Islet precursor cell (in vitro differentiated cells): ENCODE measurements around the gene OTUD3.
"Not testable (repeated sequence)": the region's sequence is repeated elsewhere in the genome, so short reads cannot be mapped to it uniquely, and the experiment has no call there.

ENCODE experiments used
- DNase-seq: peaks from one replicate; pipeline ENCODE4 v3.0.0-alpha.2; 2018

Gene OTUD3

GRCh38 chr1:19882111-19883071 is at the start of gene OTUD3:
TSS of gene OTUD3 (plus strand) at chr1:19882395. CDS start at chr1:19882514, 119 bp downstream.
- DNase-seq: peak; percentile 99

- no peak for DNase-seq
Measured at GRCh38 chr1:19835578-19835977, 46.6 kb upstream of the OTUD3 start.

DNA sequence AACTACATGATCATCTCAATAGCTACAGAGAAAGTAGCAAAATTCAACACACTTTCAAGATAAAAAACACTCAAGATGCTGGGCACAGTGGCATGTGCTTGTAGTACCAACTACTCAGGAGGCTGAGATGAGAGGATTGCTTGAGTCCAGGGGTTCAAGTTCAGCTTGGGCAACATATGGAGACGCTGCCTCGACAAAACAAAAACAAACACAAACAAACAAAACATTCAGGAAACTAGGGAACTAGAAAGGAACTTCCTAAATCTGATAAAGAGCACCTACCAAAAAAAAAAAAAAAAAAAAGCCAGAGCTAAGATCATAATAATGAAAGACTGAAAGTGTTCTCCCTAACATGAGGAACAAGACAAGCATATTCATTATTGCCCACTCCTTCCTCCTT is 44.3 kb upstream of the OTUD3 start:
- no peak for DNase-seq

DNA sequence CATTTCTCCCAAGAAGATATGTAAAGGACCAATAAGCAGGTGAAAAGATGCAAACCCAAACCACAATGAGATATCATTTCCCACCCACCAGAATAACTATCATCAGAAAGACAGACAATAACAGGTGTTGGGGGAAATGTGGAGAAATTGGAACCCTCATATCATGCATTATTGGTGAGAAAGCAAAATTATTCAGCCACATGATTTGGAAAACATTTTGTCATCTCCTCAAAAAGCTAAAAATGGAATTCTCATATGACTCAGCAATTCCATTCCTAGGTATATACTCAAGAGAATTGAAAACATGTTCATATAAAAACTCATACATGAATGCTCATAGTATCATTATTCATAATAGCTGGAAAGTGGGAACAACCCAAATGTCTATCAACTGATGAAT is 42.0 kb upstream of the OTUD3 start:
- no peak for DNase-seq

GRCh38 chr1:19844731-19845495 is 37.3 kb upstream of the OTUD3 start:
- no peak for DNase-seq

DNA sequence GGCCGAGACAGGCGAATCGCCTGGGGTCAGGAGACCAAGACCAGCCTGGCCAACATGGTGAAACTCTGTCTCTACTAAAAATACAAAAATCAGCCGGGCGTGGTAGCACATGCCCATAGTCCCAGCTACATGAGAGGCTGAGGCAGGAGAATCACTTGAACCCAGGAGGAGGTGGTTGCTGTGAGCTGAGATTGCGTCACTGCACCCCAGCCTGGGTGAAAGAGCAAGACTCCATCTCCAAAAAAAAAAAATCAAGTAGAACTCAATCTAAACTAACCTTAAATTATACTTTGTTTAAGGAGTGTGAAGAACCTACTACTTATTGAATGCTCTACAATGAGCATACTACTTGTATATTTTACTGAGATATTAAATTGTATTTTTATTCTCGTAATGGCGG is 36.6 kb upstream of the OTUD3 start:
- no peak for DNase-seq

GRCh38 chr1:19846338-19846737 is 35.9 kb upstream of the OTUD3 start:
- DNase-seq: no peak

DNA sequence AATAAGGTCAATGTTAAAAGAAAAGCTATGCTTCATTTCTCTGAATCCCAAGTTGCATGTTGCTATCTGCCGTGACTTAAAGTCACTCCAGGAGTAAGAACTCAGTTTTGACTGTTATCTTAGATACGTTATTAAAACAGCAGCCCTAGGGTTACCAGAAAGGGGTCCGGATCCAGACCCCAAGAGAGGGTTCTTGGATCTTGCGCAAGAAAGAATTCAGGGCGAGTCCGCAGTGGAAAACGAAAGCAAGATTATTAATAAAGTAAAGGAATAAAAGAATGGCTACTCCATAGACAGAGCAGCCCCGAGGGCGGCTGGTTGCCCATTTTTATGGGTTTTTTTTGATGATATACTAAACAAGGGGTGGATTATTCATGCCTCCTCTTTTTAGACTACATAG is 34.9 kb upstream of the OTUD3 start:
- not testable (repeated sequence) for DNase-seq

DNA sequence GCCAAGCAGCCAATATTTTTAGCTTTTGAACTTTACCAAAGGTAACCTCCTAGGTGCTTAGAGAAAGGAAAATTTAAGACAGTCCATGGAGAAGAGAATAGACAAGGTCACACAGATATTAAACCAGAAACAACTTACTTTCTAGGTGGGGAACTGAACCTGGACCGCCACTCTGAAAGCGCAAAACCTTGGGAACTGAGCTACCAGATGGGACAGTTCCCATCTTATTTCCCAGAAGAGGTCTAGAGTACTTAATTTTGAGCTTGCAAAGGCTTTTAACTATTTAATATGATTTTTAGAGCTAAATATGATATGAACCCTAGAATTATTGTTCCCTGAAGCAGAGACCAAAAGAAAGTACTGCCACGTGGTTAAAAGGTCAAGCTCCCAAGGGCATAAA is 32.9 kb upstream of the OTUD3 start:
- not testable (repeated sequence) for DNase-seq

- no peak for DNase-seq
Measured at GRCh38 chr1:19850214-19850613, 32.0 kb upstream of the OTUD3 start.

GRCh38 chr1:19852036-19852435 is 30.2 kb upstream of the OTUD3 start:
- no peak for DNase-seq

DNA sequence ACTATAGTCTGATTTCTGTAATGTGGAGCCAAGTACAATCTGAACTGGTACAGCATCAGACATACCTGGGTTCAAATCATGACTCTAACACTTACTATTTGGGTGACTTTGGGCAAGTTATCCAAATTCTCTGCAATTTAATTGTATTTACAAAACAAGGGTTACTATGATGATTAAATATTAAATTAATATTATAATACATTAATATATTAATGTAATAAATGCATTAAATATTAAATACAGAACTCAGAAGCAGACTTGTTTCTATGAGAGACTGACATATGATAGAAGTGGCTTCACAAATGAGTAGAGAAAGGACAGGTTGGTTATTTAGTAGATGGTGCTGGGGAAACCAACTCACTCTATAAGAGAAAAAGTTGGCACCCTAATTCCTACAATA is 27.3 kb upstream of the OTUD3 start:
- DNase-seq: no peak

GRCh38 chr1:19858893-19859292 is 23.3 kb upstream of the OTUD3 start:
- DNase-seq: no peak

DNA sequence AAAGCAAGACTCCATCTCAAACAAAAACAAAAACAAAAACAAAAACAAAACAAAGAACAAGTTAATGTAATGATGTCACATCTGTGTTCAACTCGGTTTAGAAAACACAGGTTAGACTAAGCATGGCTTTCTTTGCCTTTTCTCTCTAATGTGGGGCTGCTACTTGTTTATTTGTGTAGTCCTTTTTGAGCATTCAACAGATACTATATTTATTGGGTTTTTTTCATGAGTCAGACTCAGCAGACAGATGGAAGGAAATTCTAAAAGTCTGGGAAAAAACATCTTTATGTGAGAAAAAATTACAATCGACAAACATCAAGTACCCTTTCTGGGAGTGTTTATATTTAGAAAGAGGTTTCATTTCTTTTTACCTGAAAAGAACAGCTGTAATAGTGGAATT is 22.3 kb upstream of the OTUD3 start:
- no peak for DNase-seq

- DNase-seq: no peak
Measured at GRCh38 chr1:19860418-19860817, 21.8 kb upstream of the OTUD3 start.

DNA sequence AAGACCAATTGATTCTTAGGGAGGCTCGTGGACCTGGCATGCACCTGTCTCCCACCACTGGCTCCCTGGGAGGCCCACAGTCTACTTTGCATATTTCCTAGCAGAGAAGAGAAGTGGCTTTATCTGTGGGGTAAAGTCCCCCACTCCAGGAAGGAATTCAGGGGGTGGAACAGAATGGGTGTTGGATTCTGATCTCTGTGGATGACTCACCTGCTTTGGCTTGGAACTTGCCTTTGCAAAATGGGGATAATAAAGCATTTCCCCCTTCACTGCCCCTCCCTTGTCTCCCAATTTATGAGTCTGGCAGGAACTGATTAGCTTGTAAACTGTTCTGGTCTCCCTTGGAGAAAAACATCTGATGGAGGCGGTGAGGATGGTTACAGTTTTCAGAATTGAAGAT is 21.2 kb upstream of the OTUD3 start:
- DNase-seq: peak; percentile 57

GRCh38 chr1:19861842-19862530 is 20.2 kb upstream of the OTUD3 start:
- no peak for DNase-seq

- no peak for DNase-seq
Measured at GRCh38 chr1:19862944-19863343, 19.3 kb upstream of the OTUD3 start.

DNA sequence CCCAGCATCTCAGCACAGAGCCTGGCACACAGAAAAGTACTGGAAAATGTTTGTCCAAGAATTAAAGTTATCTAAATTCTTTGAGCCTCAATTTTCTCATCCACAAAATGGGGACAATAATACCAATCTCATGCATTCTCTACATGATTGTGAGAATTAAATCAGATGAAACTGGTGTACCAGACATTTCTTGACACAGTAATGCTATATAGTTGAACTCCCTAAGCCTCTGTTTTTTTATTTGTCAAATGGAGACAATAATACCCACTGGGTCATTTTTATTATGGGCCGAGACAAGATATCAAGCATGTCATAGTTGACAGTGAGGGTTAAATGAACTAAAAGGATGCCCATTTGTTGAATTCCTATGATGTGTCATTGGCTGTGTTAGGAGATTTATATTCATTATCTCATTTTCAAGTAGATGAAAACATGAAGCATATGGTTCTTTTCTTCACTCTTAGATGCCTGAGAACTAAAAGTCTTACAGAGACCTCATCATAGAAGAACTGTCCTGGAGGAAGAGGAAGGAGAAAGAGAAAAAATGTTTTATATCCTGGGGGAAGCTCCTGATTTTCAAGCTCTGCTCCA is 17.5 kb upstream of the OTUD3 start:
- DNase-seq: no peak

DNA sequence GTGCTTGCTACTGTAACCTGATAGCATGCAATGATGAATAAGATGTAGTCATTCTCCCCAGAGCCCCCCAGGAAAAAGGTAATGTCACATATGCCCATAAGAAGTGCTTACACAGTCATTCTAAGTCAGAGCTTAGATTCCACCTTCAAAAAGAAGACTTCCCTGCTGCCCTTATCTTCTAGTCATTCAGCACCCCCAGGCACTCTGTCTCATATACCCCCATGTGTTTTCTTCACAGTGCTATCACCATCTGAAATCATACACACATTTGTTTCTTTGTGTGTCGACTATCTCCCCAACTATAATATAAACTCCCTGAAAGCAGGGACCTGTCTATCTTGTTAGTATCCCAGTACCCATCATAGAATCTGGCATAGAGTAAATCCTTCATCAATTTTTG is 16.2 kb upstream of the OTUD3 start:
- no peak for DNase-seq

DNA sequence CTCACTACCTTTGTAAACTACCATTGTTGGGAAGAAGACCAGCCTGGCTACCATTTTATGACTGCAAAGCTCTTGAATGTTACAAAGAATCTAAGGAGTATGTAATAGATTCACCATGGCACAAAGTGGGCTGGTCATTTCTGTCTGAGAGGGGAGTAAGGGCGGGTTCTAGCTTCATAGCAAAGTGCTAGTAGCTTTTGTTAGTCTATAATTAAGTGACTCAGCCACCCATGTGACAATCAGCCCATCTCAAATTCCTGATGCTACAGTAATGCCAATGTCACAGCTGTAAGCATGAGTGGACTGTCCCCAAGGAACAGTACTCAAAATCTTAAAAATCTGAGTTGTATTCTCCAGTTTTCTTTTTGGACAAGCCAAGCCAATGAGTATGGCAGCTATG is 15.4 kb upstream of the OTUD3 start:
- peak; percentile 84 for DNase-seq

DNA sequence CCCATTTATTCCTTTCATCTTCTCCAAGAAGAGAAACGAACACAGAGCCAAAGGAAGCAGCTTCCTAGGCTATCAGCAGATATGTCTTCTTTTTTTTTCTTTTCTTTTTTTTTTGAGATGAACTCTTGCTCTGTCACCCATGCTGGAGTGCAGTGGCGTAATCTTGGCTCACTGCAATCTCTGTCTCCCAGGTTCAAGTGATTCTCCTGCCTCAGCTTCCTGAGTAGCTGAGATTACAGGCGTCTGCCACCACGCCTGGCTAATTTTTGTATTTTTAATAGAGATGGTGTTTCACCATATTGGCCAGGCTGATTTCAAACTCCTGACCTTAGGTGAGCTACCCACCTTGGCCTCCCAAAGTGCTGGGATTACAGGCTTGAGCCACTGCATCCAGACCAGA is 13.6 kb upstream of the OTUD3 start:
- not testable (repeated sequence) for DNase-seq

DNA sequence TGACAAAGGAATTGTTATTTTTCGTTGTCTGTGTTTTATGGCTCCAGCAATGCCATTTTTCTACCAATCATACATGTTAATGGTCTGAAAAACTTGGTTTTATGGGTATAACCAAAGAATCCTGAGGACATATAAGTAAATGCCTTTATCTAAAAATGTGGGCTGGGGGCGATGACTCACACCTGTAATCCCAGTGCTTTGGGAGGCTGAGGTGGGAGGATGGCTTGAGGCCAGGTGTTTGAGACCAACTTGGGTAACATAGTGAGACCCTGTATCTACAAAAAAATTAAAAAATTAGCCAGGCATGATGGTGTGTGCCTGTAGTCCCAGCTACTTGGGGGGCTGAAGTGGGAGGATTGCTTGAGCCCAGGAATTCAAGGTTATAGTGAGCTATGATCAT is 12.7 kb upstream of the OTUD3 start:
- DNase-seq: not testable (repeated sequence)
